HL-60 (cell line): ENCODE measurements around the gene CNTN3.

Source experiments
- DNase-seq, 2 experiments: peaks; one replicate each; pipeline ENCODE4 v3.0.0-alpha.2; 2010 to 2020; ENCODE audit warnings: low read depth in 1 of 2, low spot score in 1 of 2
- H3K27ac ChIP-seq: fragments of 250-450 bp; sonication (Bioruptor Pico); replicated peaks from 2 replicates; pipeline ENCODE4 v1.5.1; 2020; ENCODE audit warnings: mild to moderate bottlenecking, moderate library complexity
- H3K27me3 ChIP-seq: fragments of 250-450 bp; sonication (Bioruptor Pico); 2 replicates; pipeline ENCODE4 v1.5.1; 2021; ENCODE audit warnings: mild to moderate bottlenecking, moderate library complexity; ENCODE audit not compliant: insufficient read depth, poor library complexity, severe bottlenecking
- H3K4me3 ChIP-seq: replicated peaks from 2 replicates; pipeline ENCODE4 v1.5.1; 2011; ENCODE audit warnings: mild to moderate bottlenecking, control low read depth, low read length; ENCODE audit not compliant: insufficient read depth
- CTCF ChIP-seq: IDR thresholded peaks from one replicate; pipeline ENCODE4 v1.5.1; 2011; ENCODE audit warnings: low read length, control low read depth, inconsistent platforms; ENCODE audit not compliant: insufficient read depth
- GABPA ChIP-seq: IDR thresholded peaks from 2 replicates; pipeline ENCODE4 v1.6.1; 2012; ENCODE audit warnings: low read depth
- POLR2AphosphoS5 ChIP-seq: IDR thresholded peaks from 2 replicates; pipeline ENCODE4 v1.6.1; 2012; ENCODE audit warnings: low read depth
- REST ChIP-seq: IDR thresholded peaks from 2 replicates; pipeline ENCODE4 v1.6.1; 2012; ENCODE audit warnings: low read depth; ENCODE audit not compliant: insufficient replicate concordance
- SPI1 ChIP-seq: IDR thresholded peaks from 2 replicates; pipeline ENCODE4 v1.6.1; 2012; ENCODE audit warnings: low read depth, mild to moderate bottlenecking, borderline replicate concordance

The CNTN3 gene

GRCh38 chr3:74633021-74633420, 18.6 kb upstream of the CNTN3 start:
- Histone ChIP-seq H3K4me3 (no peak overlapping the region), H3K27me3 (no peaks in the 10 kb centered on the region), H3K27ac (no peak overlapping the region)
- TF ChIP-seq GABPA, result no peak
- no peak for TF ChIP-seq CTCF
- no peak for TF ChIP-seq REST
- no peak for TF ChIP-seq POLR2AphosphoS5
- no peak for TF ChIP-seq SPI1
- no peak for DNase-seq

- Histone ChIP-seq H3K27me3 (no peaks in the 10 kb centered on the region), H3K4me3 (no peak overlapping the region), H3K27ac (no peak overlapping the region)
- no peak for DNase-seq
- TF ChIP-seq CTCF, result no peak
Measured at GRCh38 chr3:74631351-74632140, 17.1 kb upstream of the CNTN3 start.

- Histone ChIP-seq H3K27ac (no peak overlapping the region), H3K4me3 (no peak overlapping the region), H3K27me3 (no peaks in the 10 kb centered on the region)
- DNase-seq, result no peak
- TF ChIP-seq GABPA (no peak), POLR2AphosphoS5 (no peak), SPI1 (no peak), REST (no peak), CTCF (no peak)
Measured at GRCh38 chr3:74630602-74631001, 16.1 kb upstream of the CNTN3 start.

GRCh38 chr3:74626011-74626410, 11.6 kb upstream of the CNTN3 start:
- H3K4me3 ChIP-seq, result no peak overlapping the region
- TF ChIP-seq REST (no peak), GABPA (no peak), CTCF (no peak), SPI1 (no peak), POLR2AphosphoS5 (no peak)
- no peak overlapping the region for H3K27ac ChIP-seq
- no peak for DNase-seq
- H3K27me3 ChIP-seq, result no peaks in the 10 kb centered on the region
